Measurements from ENCODE around the gene CHRNA4.

GRCh38 chr20:63303095-63303666, 58.0 kb downstream of the CHRNA4 start:
- no peak for TF ChIP-seq POLR2A (IDR thresholded peaks at IDR 0.05)
- no peak for TF ChIP-seq CTCF (IDR thresholded peaks at IDR 0.05)
- no peak for TF ChIP-seq POLR2AphosphoS5 (IDR thresholded peaks at IDR 0.05)
